ENCODE results near the gene SERPINI1. TPM values are rescaled to one million over a fixed set of nuclear protein-coding genes. Genes with fewer than 3 reads are reported as not detected.

SERPINI1 gene
- total and polyA plus RNA-seq, 7 experiments from 2014 or later, result 1.3 to 6.8 (median 3.6) TPM

- H3K27me3 ChIP-seq (ENCODE audit: control insufficient read depth in 2 of 2, insufficient read depth in 2 of 2, low read length in 2 of 2), result no peaks in the 10 kb centered on the region
- ChIA-PET CTCF (no interaction called here), POLR2A (no interaction called here)
- intact Hi-C loops (cut with micrococcal nuclease), result no loop called here
- H3K36me3 Mint-ChIP-seq, result no peaks in the 10 kb centered on the region
- DNase-seq, result no peak
- no peaks in the 10 kb centered on the region for H3K4me1 ChIP-seq (ENCODE audit: control insufficient read depth in 2 of 2, insufficient read depth in 2 of 2, low read length in 2 of 2)
- H3K9me3 ChIP-seq (ENCODE audit: control insufficient read depth in 2 of 3, low read length in 3 of 3), result no peaks in the 10 kb centered on the region
- no peaks in the 10 kb centered on the region for H3K36me3 ChIP-seq (ENCODE audit: control insufficient read depth in 2 of 3, insufficient read depth in 3 of 3, low read length in 3 of 3)
- H3K27ac Mint-ChIP-seq, result no peak overlapping the region
- peaks cover 2 to 16% (median 11%) of the 10 kb centered on the region in 5 donors for H3K27me3 Mint-ChIP-seq
- H3K27ac ChIP-seq (ENCODE audit: low read depth, low read length), result no peak overlapping the region
- ATAC-seq, result no peak
- H3K9me3 Mint-ChIP-seq, result no peaks in the 10 kb centered on the region
- H3K4me3 Mint-ChIP-seq, result no peak overlapping the region
- H3K4me1 Mint-ChIP-seq, result peaks cover 0 to 2% (median 0%) of the 10 kb centered on the region in 7 donors
- no peak overlapping the region for H3K4me3 ChIP-seq (ENCODE audit: low read length)
Observed at GRCh38 chr3:167872941-167873340, 137.4 kb downstream of the SERPINI1 start.

GRCh38 chr3:167874671-167875372 lies 139.3 kb downstream of the SERPINI1 start:
- ChIA-PET POLR2A (no interaction called here), CTCF (interaction anchor here (1.1 kb wide), 1 partner anchor 9 kb away, joined by 3 read pairs; no protein-coding TSS in a partner anchor)
- ATAC-seq (no peak), DNase-seq (no peak)
- intact Hi-C loops (cut with micrococcal nuclease), result no loop called here
- Mint-ChIP-seq H3K36me3 (no peaks in the 10 kb centered on the region), H3K27ac (no peak overlapping the region), H3K27me3 (peaks cover 0 to 17% (median 16%) of the 10 kb centered on the region in 5 donors), H3K4me3 (no peak overlapping the region), H3K9me3 (no peaks in the 10 kb centered on the region), H3K4me1 (peaks cover 0 to 2% (median 0%) of the 10 kb centered on the region in 7 donors)
- Histone ChIP-seq H3K27ac (ENCODE audit: low read depth, low read length) (no peak overlapping the region), H3K36me3 (ENCODE audit: control insufficient read depth in 2 of 3, insufficient read depth in 3 of 3, low read length in 3 of 3) (no peaks in the 10 kb centered on the region), H3K9me3 (ENCODE audit: control insufficient read depth in 2 of 3, low read length in 3 of 3) (no peaks in the 10 kb centered on the region), H3K27me3 (ENCODE audit: control insufficient read depth in 2 of 2, insufficient read depth in 2 of 2, low read length in 2 of 2) (no peaks in the 10 kb centered on the region), H3K4me1 (ENCODE audit: control insufficient read depth in 2 of 2, insufficient read depth in 2 of 2, low read length in 2 of 2) (no peaks in the 10 kb centered on the region), H3K4me3 (ENCODE audit: low read length) (no peak overlapping the region)

Other genes with a start within 250 kb of the SERPINI1 start
- gene WDR49, start 81.8 kb upstream of the SERPINI1 start, total RNA-seq, result 1 to 10 TPM in 1 of 5 experiments, under 1 TPM in 4; 0.11 to 2.4 (median 0.29) TPM
- not detected for gene WDR49, start 81.8 kb upstream of the SERPINI1 start, polyA plus RNA-seq
- gene PDCD10, start 829 bp upstream of the SERPINI1 start, total RNA-seq, result 10 to 100 TPM; 31.5 to 69.8 (median 45.0) TPM
- 10 to 100 TPM; 76.4 to 85.0 TPM for gene PDCD10, start 829 bp upstream of the SERPINI1 start, polyA plus RNA-seq